Esophagus squamous epithelium (tissue), 5 donors: ENCODE results near the gene SSX2IP. TPM values are rescaled to one million over a fixed set of nuclear protein-coding genes. Genes with fewer than 3 reads are reported as not detected.

Source experiments
- DNase-seq: peaks from one replicate; lab custom pipeline; 2025; lab: John Stamatoyannopoulos, UW
- H3K27ac ChIP-seq, 4 donors: fragments of 200-600 bp; sonication (generic); one replicate each; pipeline ENCODE4 v1.5.1; 2016 to 2019; ENCODE audit warnings: mild to moderate bottlenecking in 1 of 4
- H3K27me3 ChIP-seq, 4 donors: fragments of 200-600 bp; sonication (generic); 1 replicate in 3 of 4; 2 replicates in 1 of 4; pipeline versions ENCODE4 v1.5.1 to v1.6.0; 2017 to 2021; ENCODE audit warnings: antibody characterized with exemption in 1 of 4
- H3K36me3 ChIP-seq, 3 donors: fragments of 200-600 bp; sonication (generic); one replicate each; pipeline ENCODE4 v1.5.1; 2016 to 2019
- H3K4me1 ChIP-seq, 3 donors: fragments of 200-600 bp; sonication (generic); one replicate each; pipeline ENCODE4 v1.5.1; 2017 to 2019
- H3K4me3 ChIP-seq, 4 donors: fragments of 200-600 bp; sonication (generic); 1 replicate in 3 of 4; 2 replicates in 1 of 4; pipeline ENCODE4 v1.5.1; 2016 to 2019; ENCODE audit warnings: mild to moderate bottlenecking in 2 of 4, moderate library complexity in 1 of 4
- H3K9me3 ChIP-seq, 3 donors: fragments of 200-600 bp; sonication (generic); one replicate each; pipeline ENCODE4 v1.5.1; 2016 to 2019
- POLR2A ChIP-seq, 4 donors: fragments of 450-650 bp; IDR thresholded peaks; one replicate each; pipeline ENCODE4 v1.6.1; 2017; ENCODE audit warnings: antibody characterized with exemption in 4 of 4, mild to moderate bottlenecking in 4 of 4, moderate library complexity in 3 of 4
- WGBS, 2 donors: methylation state at CpG; one replicate each; pipeline ENCODE4 v1.1.5; 2018; 5-methylcytosine and 5-hydroxymethylcytosine counted together
- intact Hi-C: fragments of 100-400 bp; cut with DNase I; formaldehyde crosslinking; loops from one replicate; pipeline ENCODE4 v1.15.0; 2022
- total RNA-seq, 4 donors: library from RNA; depleted of rRNA; stranded (reverse); fragments of >200 nt; gene quantifications; one replicate each; pipeline ENCODE4 v1.1.0, GENCODE V29; 2016
- TF ChIP-seq, protein P1 (sequence below), 6 experiments: fragments of 450-650 bp in 4 of 6; fragments of 200-600 bp in 2 of 6; sonication (generic) in 2 of 6; IDR thresholded peaks; one replicate each; pipeline ENCODE4 v1.5.1; 2016 to 2019; ENCODE audit warnings: antibody characterized with exemption in 6 of 6, mild to moderate bottlenecking in 4 of 6, moderate library complexity in 4 of 6
- donor health status: DM: yes; HTN: yes; CAD: no.

SSX2IP gene
- total RNA-seq, 4 donors from 2014 or later = 6.5 to 13.4 (median 8.6) TPM

- intact Hi-C loops = no loop called here
- TF ChIP-seq POLR2A (IDR thresholded peaks at IDR 0.05) = no peak
- TF ChIP-seq, protein P1, sequence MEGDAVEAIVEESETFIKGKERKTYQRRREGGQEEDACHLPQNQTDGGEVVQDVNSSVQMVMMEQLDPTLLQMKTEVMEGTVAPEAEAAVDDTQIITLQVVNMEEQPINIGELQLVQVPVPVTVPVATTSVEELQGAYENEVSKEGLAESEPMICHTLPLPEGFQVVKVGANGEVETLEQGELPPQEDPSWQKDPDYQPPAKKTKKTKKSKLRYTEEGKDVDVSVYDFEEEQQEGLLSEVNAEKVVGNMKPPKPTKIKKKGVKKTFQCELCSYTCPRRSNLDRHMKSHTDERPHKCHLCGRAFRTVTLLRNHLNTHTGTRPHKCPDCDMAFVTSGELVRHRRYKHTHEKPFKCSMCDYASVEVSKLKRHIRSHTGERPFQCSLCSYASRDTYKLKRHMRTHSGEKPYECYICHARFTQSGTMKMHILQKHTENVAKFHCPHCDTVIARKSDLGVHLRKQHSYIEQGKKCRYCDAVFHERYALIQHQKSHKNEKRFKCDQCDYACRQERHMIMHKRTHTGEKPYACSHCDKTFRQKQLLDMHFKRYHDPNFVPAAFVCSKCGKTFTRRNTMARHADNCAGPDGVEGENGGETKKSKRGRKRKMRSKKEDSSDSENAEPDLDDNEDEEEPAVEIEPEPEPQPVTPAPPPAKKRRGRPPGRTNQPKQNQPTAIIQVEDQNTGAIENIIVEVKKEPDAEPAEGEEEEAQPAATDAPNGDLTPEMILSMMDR (IDR thresholded peaks at IDR 0.05) = no peak
- 96 to 100% methylated on average over 3 of the region's 3 CpGs for WGBS, 2 donors
- no peak overlapping the region for H3K4me3 ChIP-seq
- H3K4me1 ChIP-seq = peaks cover 0 to 4% (median 0%) of the 10 kb centered on the region in 3 donors
- H3K27ac ChIP-seq = no peak overlapping the region
- no peaks in the 10 kb centered on the region for H3K36me3 ChIP-seq
- H3K27me3 ChIP-seq = no peaks in the 10 kb centered on the region
- no peaks in the 10 kb centered on the region for H3K9me3 ChIP-seq
- DNase-seq = no peak
Measured at GRCh38 chr1:84672080-84672854, 18.0 kb downstream of the SSX2IP start.

GRCh38 chr1:84669831-84670230 is 20.4 kb downstream of the SSX2IP start:
- intact Hi-C loops = no loop called here
- Histone ChIP-seq H3K27me3 (no peaks in the 10 kb centered on the region), H3K4me1 (peaks cover 0 to 3% (median 0%) of the 10 kb centered on the region in 3 donors), H3K36me3 (no peaks in the 10 kb centered on the region), H3K4me3 (no peak overlapping the region), H3K27ac (no peak overlapping the region), H3K9me3 (no peaks in the 10 kb centered on the region)
- WGBS, 2 donors = 81 to 86% methylated on average over 2 of the region's 2 CpGs
- no peak for DNase-seq
- TF ChIP-seq, protein P1 (IDR thresholded peaks at IDR 0.05) = no peak
- no peak for TF ChIP-seq POLR2A (IDR thresholded peaks at IDR 0.05)

DNA sequence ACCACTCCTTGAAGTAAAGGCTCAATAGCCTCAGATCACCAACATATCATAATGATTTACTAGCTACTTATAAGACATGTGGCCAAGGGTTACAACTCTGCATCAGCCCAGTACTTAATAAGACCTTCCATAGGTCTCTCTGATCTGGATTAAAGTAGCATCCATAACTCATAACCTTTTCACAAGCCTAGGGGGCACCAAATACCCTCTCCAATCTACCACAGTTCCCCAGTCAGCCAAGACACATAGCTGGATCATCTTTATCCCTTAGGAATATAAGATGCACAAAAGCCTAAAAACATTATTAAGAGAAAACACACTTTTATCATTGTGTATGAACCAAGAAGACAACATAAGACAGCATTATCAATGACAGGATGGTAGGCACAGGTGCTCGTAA is 22.1 kb downstream of the SSX2IP start:
- Histone ChIP-seq H3K27me3 (no peaks in the 10 kb centered on the region), H3K27ac (no peak overlapping the region), H3K36me3 (no peaks in the 10 kb centered on the region), H3K4me3 (no peak overlapping the region), H3K9me3 (no peaks in the 10 kb centered on the region), H3K4me1 (no peaks in the 10 kb centered on the region)
- no peak for DNase-seq
- TF ChIP-seq POLR2A (IDR thresholded peaks at IDR 0.05) = no peak
- TF ChIP-seq, protein P1 (IDR thresholded peaks at IDR 0.05) = no peak
- WGBS, 2 donors = 92 to 94% methylated on average over 1 of the region's 1 CpG
- intact Hi-C loops = no loop called here

DNA sequence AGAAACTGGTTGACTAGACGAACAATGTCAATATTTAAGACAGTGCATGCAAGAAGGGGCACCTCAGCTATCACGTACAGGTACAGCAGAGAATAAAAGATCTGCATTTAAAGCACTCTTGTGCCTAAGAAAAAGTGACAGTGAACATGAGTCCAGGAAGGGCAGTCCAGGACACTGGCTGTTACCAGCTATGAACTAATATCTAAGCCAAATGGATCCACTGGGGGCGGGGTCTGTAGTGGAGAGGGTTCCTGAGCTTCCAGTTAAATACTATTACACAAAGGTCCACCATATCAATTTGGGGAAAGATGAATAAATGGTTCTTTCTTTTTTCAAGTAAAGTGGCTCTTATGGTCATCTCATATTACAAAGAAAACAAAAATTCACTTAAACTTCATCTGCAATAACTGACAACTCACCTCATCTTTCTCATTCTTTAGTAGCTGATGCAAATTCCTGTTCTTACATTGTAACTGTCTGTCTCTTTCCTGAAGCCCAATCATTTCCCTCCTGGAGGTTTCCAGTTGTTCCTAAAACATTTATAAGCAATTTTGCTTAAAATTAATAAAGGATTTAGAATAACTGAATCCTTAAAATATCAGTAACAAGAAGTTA is 24.5 kb downstream of the SSX2IP start:
- intact Hi-C loops = no loop called here
- H3K9me3 ChIP-seq = no peaks in the 10 kb centered on the region

More for the DNA sequence above, 24.5 kb downstream of the SSX2IP start:
- Histone ChIP-seq H3K36me3 (peaks cover 0 to 12% (median 0%) of the 10 kb centered on the region in 3 donors), H3K27me3 (no peaks in the 10 kb centered on the region), H3K4me3 (no peak overlapping the region), H3K27ac (no peak overlapping the region), H3K4me1 (no peaks in the 10 kb centered on the region)
- TF ChIP-seq, protein P1 (IDR thresholded peaks at IDR 0.05) = no peak
- TF ChIP-seq POLR2A (IDR thresholded peaks at IDR 0.05) = no peak
- no peak for DNase-seq
- 91 to 95% methylated on average over 3 of the region's 3 CpGs for WGBS, 2 donors
